GM11168 (cell line): ENCODE results near the gene ABCB8.

Experiments used
- in situ Hi-C: fragments of 300-500 bp; cut with MboI; formaldehyde crosslinking; loops from one replicate; pipeline ENCODE4 v1.12.0; 2022; ENCODE audit warnings: low sequenced_read_pairs; ENCODE audit not compliant: unreplicated experiment

ABCB8 gene

GRCh38 chr7:151081170-151082101 lies 53.2 kb downstream of the ABCB8 start:
- in situ Hi-C loops, result no loop called here

- in situ Hi-C loops, result no loop called here
Measured at GRCh38 chr7:151082141-151083070, 54.2 kb downstream of the ABCB8 start.

GRCh38 chr7:151083071-151083823 lies 55.0 kb downstream of the ABCB8 start, which contains the start of gene TMUB1:
Gene TMUB1 (minus strand): TSS chr7:151083493. CDS start chr7:151082563, 930 bp downstream.
- in situ Hi-C loops, result no loop called here

- in situ Hi-C loops, result no loop called here
Measured at GRCh38 chr7:151083824-151084160, 55.5 kb downstream of the ABCB8 start.

- in situ Hi-C loops, result no loop called here
Measured at GRCh38 chr7:151085329-151085690, 57.1 kb downstream of the ABCB8 start.

- in situ Hi-C loops, result no loop called here
Measured at GRCh38 chr7:151085691-151086620, 57.7 kb downstream of the ABCB8 start, which contains the start of gene AGAP3. Gene AGAP3 (plus strand): TSS chr7:151086475. CDS start chr7:151086742, 267 bp downstream.

GRCh38 chr7:151086802-151087244 lies 58.6 kb downstream of the ABCB8 start:
- in situ Hi-C loops, result no loop called here

- in situ Hi-C loops, result no loop called here
Measured at GRCh38 chr7:151087245-151088018, 59.2 kb downstream of the ABCB8 start.

- in situ Hi-C loops, result no loop called here
Measured at GRCh38 chr7:151088019-151088855, 60.0 kb downstream of the ABCB8 start.

GRCh38 chr7:151088856-151089699 lies 60.8 kb downstream of the ABCB8 start:
- in situ Hi-C loops, result no loop called here

- in situ Hi-C loops, result no loop called here
Measured at GRCh38 chr7:151089893-151090730, 61.9 kb downstream of the ABCB8 start.

GRCh38 chr7:151091003-151091402 lies 62.8 kb downstream of the ABCB8 start:
- in situ Hi-C loops, result no loop called here

- in situ Hi-C loops, result no loop called here
Measured at GRCh38 chr7:151091431-151091830, 63.2 kb downstream of the ABCB8 start.

GRCh38 chr7:151091988-151092387 lies 63.7 kb downstream of the ABCB8 start:
- in situ Hi-C loops, result no loop called here

- in situ Hi-C loops, result no loop called here
Measured at GRCh38 chr7:151093748-151094147, 65.5 kb downstream of the ABCB8 start.

GRCh38 chr7:151094675-151095074 lies 66.4 kb downstream of the ABCB8 start:
- in situ Hi-C loops, result no loop called here
